ENCODE results near the gene ACYP2. TPM values are rescaled to one million over a fixed set of nuclear protein-coding genes. Genes with fewer than 3 reads are reported as not detected.

The ACYP2 gene
- total RNA-seq, 1 donor from 2014 or later = 14.9 TPM

- Mint-ChIP-seq H3K4me1 (no peaks in the 10 kb centered on the region), H3K36me3 (ENCODE audit: low read depth) (no peaks in the 10 kb centered on the region), H3K4me3 (no peak overlapping the region), H3K9me3 (no peaks in the 10 kb centered on the region), H3K27me3 (peaks cover 14% of the 10 kb centered on the region), H3K27ac (no peak overlapping the region)
- ATAC-seq (ENCODE audit: low read depth) (no peak), DNase-seq (no peak)
- no peak for TF ChIP-seq CTCF (IDR thresholded peaks at IDR 0.05)
- intact Hi-C loops (cut with micrococcal nuclease) = no loop called here
- ChIA-PET POLR2A (no interaction called here), CTCF (no interaction called here)
Measured at GRCh38 chr2:54348646-54349045, 233.2 kb downstream of the ACYP2 start.

GRCh38 chr2:54350426-54350825 lies 235.0 kb downstream of the ACYP2 start:
- Mint-ChIP-seq H3K4me1 (no peaks in the 10 kb centered on the region), H3K4me3 (no peak overlapping the region), H3K27ac (no peak overlapping the region), H3K27me3 (peaks cover 7% of the 10 kb centered on the region), H3K9me3 (no peaks in the 10 kb centered on the region), H3K36me3 (ENCODE audit: low read depth) (no peaks in the 10 kb centered on the region)
- TF ChIP-seq CTCF (IDR thresholded peaks at IDR 0.05) = no peak
- ChIA-PET POLR2A (no interaction called here), CTCF (no interaction called here)
- ATAC-seq (ENCODE audit: low read depth) (no peak), DNase-seq (no peak)
- intact Hi-C loops (cut with micrococcal nuclease) = no loop called here

GRCh38 chr2:54353216-54353615 lies 237.8 kb downstream of the ACYP2 start:
- H3K27ac Mint-ChIP-seq = no peak overlapping the region
- H3K4me3 Mint-ChIP-seq = no peak overlapping the region
- intact Hi-C loops (cut with micrococcal nuclease) = no loop called here
- ChIA-PET POLR2A (no interaction called here), CTCF (no interaction called here)
- ATAC-seq (ENCODE audit: low read depth) (no peak), DNase-seq (no peak)
- H3K36me3 Mint-ChIP-seq (ENCODE audit: low read depth) = no peaks in the 10 kb centered on the region
- no peaks in the 10 kb centered on the region for H3K4me1 Mint-ChIP-seq
- peaks cover 8% of the 10 kb centered on the region for H3K27me3 Mint-ChIP-seq
- no peak for TF ChIP-seq CTCF (IDR thresholded peaks at IDR 0.05)
- no peaks in the 10 kb centered on the region for H3K9me3 Mint-ChIP-seq

Other genes with a start within 250 kb of the ACYP2 start
- 73.2 and 74.3 TPM in 2 replicates for gene PSME4, start 144.6 kb upstream of the ACYP2 start, total RNA-seq
- gene TSPYL6, start 140.6 kb downstream of the ACYP2 start, total RNA-seq = not detected in 2 replicates

Measured in activated B cell treated with CpG ODN at 0.5 μM for 24 hours (primary cell).